GM12891 (cell line): ENCODE measurements around the gene CCDC70.

ENCODE experiments used
- POLR2A ChIP-seq: IDR thresholded peaks from 2 replicates; pipeline ENCODE4 v1.6.1; 2011; ENCODE audit warnings: low read depth, low read length, control low read depth
- POLR2AphosphoS5 ChIP-seq: IDR thresholded peaks from 2 replicates; pipeline ENCODE4 v1.6.1; 2011; ENCODE audit warnings: low read depth, low read length, control low read depth
- TAF1 ChIP-seq: IDR thresholded peaks from 2 replicates; pipeline ENCODE4 v1.6.1; 2011; ENCODE audit warnings: low read depth, low read length, control low read depth

GRCh38 chr13:51883226-51883600, 21.4 kb downstream of the CCDC70 start:
- TF ChIP-seq POLR2A (no peak), POLR2AphosphoS5 (no peak), TAF1 (no peak)
